GM12872 (cell line): Measurements from ENCODE around the gene DLST.

Experiments
- TF ChIP-seq, protein P1 (sequence below): IDR thresholded peaks from 3 replicates; pipeline ENCODE4 v1.5.1; 2011; ENCODE audit warnings: low read depth, mild to moderate bottlenecking, low read length, moderate library complexity; ENCODE audit not compliant: insufficient read depth

DLST gene

DNA sequence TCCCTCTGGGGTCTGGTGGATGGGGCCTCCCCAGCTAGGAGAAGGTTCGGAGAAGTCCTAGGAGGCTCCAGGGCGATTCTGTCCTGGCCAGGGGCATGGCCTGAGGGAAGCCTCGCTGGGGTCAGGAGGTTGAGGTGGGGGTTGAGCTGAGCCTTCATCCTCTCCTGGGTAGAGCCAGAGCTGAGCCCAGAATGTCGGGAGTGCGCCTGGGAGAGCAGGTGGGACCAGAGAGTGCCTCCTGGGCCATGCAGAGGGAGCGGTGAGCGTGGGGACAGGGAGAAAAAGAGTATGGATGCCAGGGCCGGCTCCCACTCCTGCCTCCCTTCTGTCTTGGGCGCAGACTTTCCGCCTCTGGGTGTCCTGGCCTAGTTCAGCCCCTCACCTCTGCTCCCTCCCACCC lies 28.2 kb downstream of the DLST start:
- TF ChIP-seq, protein P1, sequence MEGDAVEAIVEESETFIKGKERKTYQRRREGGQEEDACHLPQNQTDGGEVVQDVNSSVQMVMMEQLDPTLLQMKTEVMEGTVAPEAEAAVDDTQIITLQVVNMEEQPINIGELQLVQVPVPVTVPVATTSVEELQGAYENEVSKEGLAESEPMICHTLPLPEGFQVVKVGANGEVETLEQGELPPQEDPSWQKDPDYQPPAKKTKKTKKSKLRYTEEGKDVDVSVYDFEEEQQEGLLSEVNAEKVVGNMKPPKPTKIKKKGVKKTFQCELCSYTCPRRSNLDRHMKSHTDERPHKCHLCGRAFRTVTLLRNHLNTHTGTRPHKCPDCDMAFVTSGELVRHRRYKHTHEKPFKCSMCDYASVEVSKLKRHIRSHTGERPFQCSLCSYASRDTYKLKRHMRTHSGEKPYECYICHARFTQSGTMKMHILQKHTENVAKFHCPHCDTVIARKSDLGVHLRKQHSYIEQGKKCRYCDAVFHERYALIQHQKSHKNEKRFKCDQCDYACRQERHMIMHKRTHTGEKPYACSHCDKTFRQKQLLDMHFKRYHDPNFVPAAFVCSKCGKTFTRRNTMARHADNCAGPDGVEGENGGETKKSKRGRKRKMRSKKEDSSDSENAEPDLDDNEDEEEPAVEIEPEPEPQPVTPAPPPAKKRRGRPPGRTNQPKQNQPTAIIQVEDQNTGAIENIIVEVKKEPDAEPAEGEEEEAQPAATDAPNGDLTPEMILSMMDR, result no peak

DNA sequence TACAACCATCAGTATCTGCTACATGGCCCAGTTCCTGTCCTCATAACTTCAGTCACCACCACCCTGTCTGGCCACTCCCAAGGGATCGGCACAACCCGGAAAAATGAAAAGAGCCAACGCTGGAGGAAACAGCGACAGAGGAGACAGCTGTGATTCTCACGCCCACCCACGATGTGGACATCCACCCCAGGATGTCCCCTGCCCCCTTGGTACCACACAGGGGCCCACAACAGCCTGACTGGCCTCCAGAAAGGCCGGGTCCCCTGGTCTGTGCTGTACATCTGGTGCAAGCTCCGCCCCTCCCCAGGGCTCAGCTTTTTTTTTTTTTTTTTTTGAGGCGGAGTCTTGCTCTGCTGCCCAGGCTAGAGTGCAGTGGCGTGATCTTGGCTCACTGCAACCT lies 28.8 kb downstream of the DLST start:
- TF ChIP-seq, protein P1, result no peak

DNA sequence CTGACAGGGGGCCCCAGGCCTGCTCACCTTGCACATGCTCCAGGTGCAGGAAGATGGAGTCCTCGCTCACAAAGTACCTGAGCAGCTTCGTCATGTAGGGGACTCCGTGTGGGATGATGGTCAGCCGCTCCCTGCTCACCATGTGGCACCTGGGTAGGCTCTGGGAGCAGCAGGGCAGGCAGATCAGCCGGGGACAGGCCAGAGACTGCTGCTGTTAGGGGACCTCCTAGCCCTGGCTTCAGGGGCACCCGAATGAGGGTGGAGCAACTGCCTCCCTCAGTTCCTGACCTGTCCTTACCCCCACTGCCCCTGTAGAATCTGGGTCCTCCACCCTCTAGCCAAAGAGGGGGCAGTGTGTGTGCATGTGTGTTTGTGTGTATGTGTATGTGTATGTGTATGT lies 29.5 kb downstream of the DLST start:
- TF ChIP-seq, protein P1, result no peak

DNA sequence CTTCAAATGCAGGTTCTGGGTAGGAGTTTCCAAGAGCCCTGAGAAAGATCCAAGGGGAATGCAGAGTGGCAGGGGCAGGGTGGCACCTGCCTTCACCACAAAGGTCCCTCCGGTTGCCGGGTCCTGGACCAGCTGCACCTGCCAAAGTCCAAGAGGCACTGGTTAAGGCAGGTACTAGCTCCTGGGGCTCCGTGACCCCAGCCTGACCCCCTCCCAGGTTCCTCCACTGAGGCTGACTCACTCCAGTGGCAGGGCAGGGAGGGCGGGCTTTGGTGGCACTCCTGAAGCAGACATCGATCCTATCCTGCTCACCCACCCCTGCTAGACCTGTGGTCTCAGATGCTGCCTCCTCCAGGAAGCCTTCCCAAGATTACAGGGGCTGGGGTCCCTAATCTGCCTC lies 30.0 kb downstream of the DLST start:
- TF ChIP-seq, protein P1, result no peak

DNA sequence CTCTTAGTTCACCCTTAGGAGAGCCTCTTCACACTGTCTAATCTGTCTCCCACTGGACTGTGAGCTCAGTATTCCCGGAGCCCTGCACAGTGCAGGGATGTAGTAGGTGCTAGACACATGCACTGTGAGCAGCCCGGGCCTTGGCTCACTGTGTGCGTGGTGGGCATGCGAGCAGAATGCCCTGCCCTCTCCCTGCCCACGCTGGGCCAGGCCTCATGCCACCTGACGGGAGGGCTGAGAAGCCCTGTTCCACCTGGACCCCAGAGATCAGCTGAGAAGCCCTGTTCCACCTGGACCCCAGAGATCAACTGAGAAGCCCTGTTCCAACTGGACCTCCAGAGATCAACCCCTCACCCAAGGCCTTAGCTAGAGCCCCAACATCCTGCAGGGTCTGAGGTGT lies 30.4 kb downstream of the DLST start:
- TF ChIP-seq, protein P1, result no peak

DNA sequence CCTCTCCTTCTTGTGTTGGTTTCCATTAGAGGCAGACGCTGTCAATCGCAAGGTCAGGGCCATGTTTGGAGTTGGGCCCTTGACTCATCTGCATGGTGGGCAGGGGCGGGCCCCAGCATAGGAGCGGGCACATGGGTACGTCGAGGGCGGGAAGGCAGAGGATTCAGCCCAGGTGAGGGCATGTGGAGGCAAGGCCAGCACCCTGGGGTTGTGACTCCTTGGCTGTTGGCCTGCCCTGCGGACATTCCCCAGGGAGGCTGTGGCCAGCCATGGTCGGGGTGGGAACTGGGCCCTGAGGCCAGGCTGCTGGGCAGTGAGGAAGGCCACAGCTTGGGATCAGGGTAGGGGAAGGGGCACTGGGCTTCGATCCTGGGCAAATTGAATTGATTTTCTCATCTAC lies 31.1 kb downstream of the DLST start:
- TF ChIP-seq, protein P1, result no peak

DNA sequence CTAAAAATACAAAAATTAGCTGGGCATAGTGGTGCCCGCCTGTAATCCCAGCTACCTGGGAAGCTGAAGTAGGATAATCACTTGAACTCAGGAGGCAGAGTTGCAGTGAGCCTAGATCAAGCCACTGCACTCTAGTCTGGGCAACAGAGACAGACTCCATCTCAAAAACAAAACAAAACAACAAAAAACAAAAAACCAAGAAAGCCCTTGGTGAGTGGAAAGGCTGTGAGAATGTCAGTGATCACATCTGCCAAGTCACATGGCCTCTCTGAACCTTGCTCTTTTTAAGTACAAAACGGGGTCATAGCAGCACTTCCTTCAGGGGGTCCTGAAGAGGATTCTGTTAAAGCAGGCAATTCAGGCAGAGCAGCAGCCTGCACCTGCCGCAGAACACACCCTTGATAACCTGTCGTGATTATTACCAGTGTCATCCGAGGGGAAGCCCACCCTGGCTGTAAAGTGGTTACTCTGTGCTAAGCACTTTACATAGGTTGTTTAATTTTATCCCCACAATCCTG lies 31.7 kb downstream of the DLST start:
- TF ChIP-seq, protein P1, result no peak
